GM10847 (cell line): ENCODE data around the gene RAB40A.

Experiments used
- POLR2A ChIP-seq: IDR thresholded peaks from 2 replicates; pipeline ENCODE4 v1.6.1; 2011; ENCODE audit not compliant: insufficient read length; ENCODE audit errors: extremely low read depth

RAB40A gene

GRCh38 chrX:103536071-103536470, 16.8 kb upstream of the RAB40A start:
- TF ChIP-seq POLR2A: no peak

DNA sequence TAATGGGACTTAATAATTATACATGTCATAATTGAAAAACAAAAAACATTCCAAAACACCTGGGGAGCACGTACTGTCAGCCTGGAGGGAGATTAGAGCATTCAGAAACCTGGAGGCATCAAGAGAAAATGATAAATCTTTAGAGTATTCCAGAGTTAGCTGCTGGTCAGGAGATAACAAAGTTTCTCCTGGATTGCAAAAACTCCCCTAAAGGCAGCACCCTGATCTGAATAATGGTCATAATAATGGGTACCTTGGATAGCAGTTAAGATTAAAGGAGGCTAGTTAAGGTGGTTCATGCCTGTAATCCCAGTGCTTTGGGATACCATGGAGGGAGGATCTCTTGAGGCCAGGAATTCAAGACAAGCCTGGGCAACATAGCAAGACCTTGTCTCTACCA, 15.9 kb upstream of the RAB40A start:
- TF ChIP-seq POLR2A: no peak

- no peak for TF ChIP-seq POLR2A
These were observed 14.4 kb upstream of the RAB40A start for GRCh38 chrX:103533511-103534216.

- no peak for TF ChIP-seq POLR2A
These were observed 11.7 kb upstream of the RAB40A start for GRCh38 chrX:103531002-103531401.

DNA sequence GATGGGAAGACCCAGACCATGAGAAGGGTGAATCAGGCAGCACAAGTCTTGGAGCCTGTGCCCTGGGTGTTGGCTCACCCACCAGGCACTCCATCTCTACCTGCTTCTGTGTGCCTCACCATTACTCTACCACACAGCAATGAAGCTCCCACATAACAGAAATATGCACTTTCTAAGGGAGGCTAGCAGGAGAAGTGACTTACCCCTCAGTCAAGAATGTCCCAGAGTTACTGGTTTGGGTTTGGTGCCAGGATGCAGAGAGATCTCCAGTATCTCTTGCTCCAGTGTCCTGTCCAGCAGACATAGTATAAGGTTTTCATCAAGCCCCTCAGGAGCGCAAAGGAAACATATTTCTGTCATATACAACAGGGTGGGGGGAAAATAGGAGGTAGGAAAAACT, 11.3 kb upstream of the RAB40A start:
- no peak for TF ChIP-seq POLR2A

- no peak for TF ChIP-seq POLR2A
These were observed 10.3 kb upstream of the RAB40A start for GRCh38 chrX:103529550-103529949.

DNA sequence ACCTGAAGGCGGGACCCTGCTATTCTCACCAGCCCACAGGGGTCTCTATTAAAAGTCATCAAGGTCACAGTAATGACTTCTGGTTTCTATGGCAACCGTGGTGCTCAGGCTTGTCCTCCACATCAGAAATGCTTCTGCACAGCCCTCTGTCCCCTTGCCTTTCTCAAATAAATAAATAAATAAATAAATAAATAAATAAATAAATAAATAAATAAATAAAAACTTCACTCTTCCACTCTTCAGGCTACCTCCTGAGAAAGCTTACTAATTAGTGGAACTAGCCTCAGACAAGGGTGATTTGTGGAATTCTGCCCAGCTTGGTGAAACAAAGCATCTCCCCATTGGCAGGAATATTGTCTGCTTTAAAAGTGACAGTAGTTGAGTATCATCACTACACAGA, 5.5 kb upstream of the RAB40A start:
- TF ChIP-seq POLR2A: no peak

DNA sequence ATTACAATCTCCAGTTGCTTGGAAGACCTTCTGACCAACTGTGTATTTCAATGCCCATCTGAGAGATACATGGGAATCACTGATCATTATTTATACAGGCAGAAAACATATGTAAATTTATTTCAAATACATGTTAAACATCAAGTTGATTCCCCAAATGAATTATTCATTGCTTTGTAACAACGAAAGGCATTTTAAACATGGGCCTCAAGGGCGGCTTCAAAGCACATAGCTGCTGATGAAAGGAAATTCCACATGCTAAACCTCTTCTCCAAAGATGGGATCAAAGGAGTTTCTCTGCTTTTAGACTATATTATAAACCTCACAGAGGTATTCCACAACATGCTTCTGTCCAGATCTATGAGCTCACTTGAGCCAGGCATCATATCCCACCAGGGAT, 4.3 kb upstream of the RAB40A start:
- TF ChIP-seq POLR2A: no peak

DNA sequence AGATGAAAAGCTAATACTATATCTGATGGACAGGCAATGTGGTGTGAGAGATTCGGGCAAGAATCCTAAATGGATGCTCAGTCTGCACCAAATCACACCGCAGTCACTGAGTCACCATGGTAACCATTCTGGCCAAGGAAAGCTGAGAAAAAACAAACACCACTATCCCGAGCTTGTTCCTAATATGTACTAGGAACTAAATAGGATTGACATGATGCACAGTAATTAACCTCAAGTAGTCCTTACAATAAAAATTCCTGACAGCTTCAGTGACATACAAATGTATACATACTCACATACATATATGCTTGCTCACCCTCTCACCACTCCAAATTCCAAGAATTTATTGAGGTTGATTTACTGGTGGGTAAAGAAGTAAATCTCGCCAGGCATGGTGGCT, 1.1 kb upstream of the RAB40A start:
- TF ChIP-seq POLR2A: no peak

DNA sequence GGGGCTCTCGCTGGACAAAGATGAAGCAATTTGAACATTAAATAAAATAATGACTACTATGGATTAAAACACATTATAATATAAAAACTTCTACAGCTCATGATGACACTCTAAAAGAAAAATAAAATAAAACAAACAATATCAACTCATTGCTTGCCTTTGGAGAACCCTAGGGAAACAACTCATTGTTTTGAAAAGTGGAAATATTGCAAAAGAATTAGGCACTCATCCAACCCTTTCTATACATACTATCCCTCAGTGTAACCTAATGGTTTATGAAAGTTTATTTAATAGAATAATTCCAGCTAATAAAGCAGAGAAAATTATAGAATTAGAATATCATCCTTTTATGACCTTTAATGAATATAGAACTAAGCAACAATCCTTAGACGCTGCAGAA, 718 bp downstream of the RAB40A start:
- TF ChIP-seq POLR2A: no peak

GRCh38 chrX:103517246-103517645, 2.0 kb downstream of the RAB40A start:
- TF ChIP-seq POLR2A: no peak

DNA sequence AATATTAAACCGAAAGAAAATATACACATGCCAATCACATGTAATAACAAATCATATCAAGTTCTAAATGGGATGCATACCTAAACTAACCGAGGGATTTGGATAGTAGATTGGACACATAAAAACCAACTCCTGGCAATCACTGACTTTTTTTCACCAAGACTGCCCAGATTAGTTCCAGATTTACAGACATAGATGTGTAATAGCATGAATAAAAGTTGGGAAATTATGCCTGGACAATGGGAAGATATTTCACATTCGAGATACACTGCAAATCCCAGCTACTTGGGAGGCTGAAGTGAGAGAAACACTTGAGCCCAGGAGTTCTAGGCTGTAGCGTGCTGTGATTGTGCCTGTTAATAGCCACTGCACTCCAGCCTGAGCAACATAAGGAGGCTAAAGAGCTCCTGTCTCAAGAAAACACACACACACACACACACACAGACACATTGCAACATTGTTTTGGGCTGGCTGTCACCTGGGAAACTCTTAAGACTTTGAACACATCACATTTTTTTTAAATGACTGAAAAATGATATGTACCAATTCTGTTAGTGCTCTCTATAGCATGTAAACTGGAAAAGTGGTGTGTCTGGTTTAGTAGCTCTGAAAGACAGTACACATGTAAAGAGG, 5.7 kb downstream of the RAB40A start:
- no peak for TF ChIP-seq POLR2A

DNA sequence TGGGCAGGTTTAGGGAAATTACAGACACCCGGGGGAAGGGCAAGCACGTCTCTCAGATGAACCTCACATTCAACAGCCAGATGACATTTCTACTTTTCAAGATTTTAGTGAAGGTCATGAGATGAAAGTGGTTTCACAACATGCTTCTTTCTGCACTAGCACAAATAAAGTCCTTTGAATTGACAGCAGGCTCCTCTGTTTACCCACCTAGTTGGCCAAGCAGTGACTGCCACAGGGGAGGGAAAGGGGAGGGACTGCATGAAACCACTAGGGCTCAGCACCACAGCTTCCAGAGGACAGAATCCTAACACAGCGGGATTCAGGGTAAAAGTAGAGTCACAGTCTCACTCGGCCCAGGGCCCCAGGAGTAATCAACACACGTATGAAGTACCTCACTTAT, 6.2 kb downstream of the RAB40A start:
- no peak for TF ChIP-seq POLR2A

GRCh38 chrX:103510031-103510430, 9.3 kb downstream of the RAB40A start:
- no peak for TF ChIP-seq POLR2A

GRCh38 chrX:103503853-103504207, 15.5 kb downstream of the RAB40A start:
- no peak for TF ChIP-seq POLR2A

GRCh38 chrX:103503163-103503852, 16.0 kb downstream of the RAB40A start:
- no peak for TF ChIP-seq POLR2A
